OCI-LY1 (cell line): ENCODE results near the gene PCDHB16.
"Not testable (repeated sequence)": the region's sequence is repeated elsewhere in the genome, so short reads cannot be mapped to it uniquely, and the experiment has no call there.

Source experiments
- CTCF ChIP-seq: fragments of 200-600 bp; sonication (generic), shearing (Covaris generic); IDR thresholded peaks from 2 replicates; pipeline ENCODE4 v1.5.1; 2017; ENCODE audit warnings: mild to moderate bottlenecking, antibody characterized with exemption, low read length, moderate library complexity, mixed read lengths
- EZH2 ChIP-seq: fragments of 200-600 bp; sonication (generic), shearing (Covaris generic); IDR thresholded peaks from 2 replicates; pipeline ENCODE4 v1.8.0; 2017; ENCODE audit warnings: borderline replicate concordance, mixed run types, mild to moderate bottlenecking, antibody characterized with exemption, low read length, moderate library complexity, mixed read lengths

GRCh38 chr5:141225421-141225820, 43.2 kb downstream of the PCDHB16 start:
- TF ChIP-seq EZH2, CTCF: not testable (repeated sequence)
